Epithelial cell of esophagus (primary cell): ENCODE results near the gene MEDAG.

ENCODE experiments used
- DNase-seq: peaks from one replicate; pipeline ENCODE4 v3.0.0; 2010; ENCODE audit warnings: low read depth
- H3K4me3 ChIP-seq: 2 replicates; pipeline ENCODE4 v1.5.1; 2011; ENCODE audit warnings: mild to moderate bottlenecking, low read length, control low read depth
- CTCF ChIP-seq: IDR thresholded peaks from 2 replicates; pipeline ENCODE4 v1.5.1; 2011; ENCODE audit warnings: low read depth, mild to moderate bottlenecking, low read length, control low read depth, inconsistent platforms; ENCODE audit not compliant: insufficient read depth; ENCODE audit errors: missing control alignments

The MEDAG gene

GRCh38 chr13:30881191-30881651 is 24.9 kb upstream of the MEDAG start:
- DNase-seq = no peak
- no peak overlapping the region for H3K4me3 ChIP-seq
- TF ChIP-seq CTCF = no peak

- DNase-seq = no peak
- no peak overlapping the region for H3K4me3 ChIP-seq
- no peak for TF ChIP-seq CTCF
These were observed 23.8 kb upstream of the MEDAG start for GRCh38 chr13:30882026-30882850.

GRCh38 chr13:30882996-30883766 is 22.9 kb upstream of the MEDAG start:
- no peak for TF ChIP-seq CTCF
- no peak for DNase-seq
- H3K4me3 ChIP-seq = no peak overlapping the region

- TF ChIP-seq CTCF = no peak
- no peak for DNase-seq
- no peak overlapping the region for H3K4me3 ChIP-seq
These were observed 21.5 kb upstream of the MEDAG start for GRCh38 chr13:30884543-30884942.

- no peak for TF ChIP-seq CTCF
- DNase-seq = no peak
- H3K4me3 ChIP-seq = no peak overlapping the region
These were observed 16.8 kb upstream of the MEDAG start for GRCh38 chr13:30889196-30889690.

- DNase-seq = peak; percentile 23
- peak; percentile 37 for TF ChIP-seq CTCF
- no peak overlapping the region for H3K4me3 ChIP-seq
These were observed 13.1 kb upstream of the MEDAG start for GRCh38 chr13:30892966-30893365.

GRCh38 chr13:30895773-30896172 is 10.3 kb upstream of the MEDAG start:
- no peak for TF ChIP-seq CTCF
- H3K4me3 ChIP-seq = no peak overlapping the region
- DNase-seq = peak; percentile 82
